ENCODE measurements around the gene MINDY4. TPM values are rescaled to one million over a fixed set of nuclear protein-coding genes. Genes with fewer than 3 reads are reported as not detected.

Gene MINDY4
- polyA plus RNA-seq, 3 donors = 0.15 to 0.17 TPM; not detected in 1

DNA sequence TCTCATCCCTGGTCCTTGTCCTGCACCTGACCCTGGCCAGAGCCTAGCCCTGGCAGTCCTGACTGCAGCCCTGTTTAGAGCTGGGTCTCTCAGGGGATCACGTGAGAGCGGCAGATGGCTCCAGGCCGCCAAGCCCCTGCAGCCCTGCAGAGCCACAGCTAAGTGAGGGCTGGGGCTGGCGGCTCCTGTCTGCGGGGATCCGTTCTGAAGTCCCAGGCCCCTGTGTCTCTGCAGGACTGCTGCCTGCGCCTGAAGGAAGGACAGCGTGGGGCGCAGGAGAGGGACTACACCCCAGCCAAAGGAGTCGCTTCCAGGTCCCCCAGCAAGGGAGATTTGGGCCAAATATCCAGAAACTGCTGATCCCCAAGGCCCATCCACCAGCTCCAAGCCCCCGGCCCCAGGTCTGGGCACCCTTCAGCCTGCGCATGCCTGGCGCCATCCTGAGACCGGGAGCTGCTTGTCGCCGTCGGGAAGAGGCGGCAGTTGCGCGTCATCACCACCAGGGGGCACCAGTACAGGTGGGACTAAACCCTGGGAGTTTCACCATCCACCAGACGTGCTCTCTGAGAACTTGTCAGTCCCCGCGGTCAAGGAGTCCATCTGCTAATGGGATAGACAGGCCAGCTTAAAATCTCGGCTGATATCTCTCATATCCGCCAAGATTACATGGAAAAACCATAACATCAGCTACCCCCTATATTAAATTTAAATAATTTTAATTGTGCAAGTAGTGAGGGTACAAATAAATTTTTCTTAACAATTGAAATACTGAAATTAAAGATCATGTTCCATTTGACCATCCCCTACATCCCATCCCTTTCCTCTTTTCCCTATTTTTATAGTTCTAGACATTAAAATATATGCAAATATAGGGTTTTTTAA, 167.5 kb downstream of the MINDY4 start:
- Histone ChIP-seq H2AFZ (ENCODE audit: insufficient read depth, low read depth, low read length, poor library complexity, severe bottlenecking) (no peak overlapping the region), H3K4me1 (ENCODE audit: control insufficient read depth in 1 of 2, insufficient read depth in 2 of 2, low read length in 2 of 2) (no peaks in the 10 kb centered on the region), H3K27me3 (ENCODE audit: control insufficient read depth in 2 of 2, insufficient read depth in 2 of 2, low read length in 2 of 2) (peaks cover 3 to 20% of the 10 kb centered on the region in 2 donors), H3K79me2 (ENCODE audit: insufficient read depth, low read length) (no peaks in the 10 kb centered on the region), H3K36me3 (replicated peaks in 1 of 2; ENCODE audit: control insufficient read depth in 1 of 2, insufficient read depth in 2 of 2, low read length in 2 of 2) (no peaks in the 10 kb centered on the region), H3K4me2 (replicated peaks; ENCODE audit: extremely low read depth, low read length, poor library complexity, severe bottlenecking) (no peak overlapping the region), H3K4me3 (replicated peaks in 1 of 3; ENCODE audit: low read depth in 2 of 3, low read length in 3 of 3) (no peak overlapping the region), H3K27ac (ENCODE audit: low read depth in 1 of 2, low read length in 2 of 2) (no peak overlapping the region), H3K9me3 (replicated peaks in 1 of 2; ENCODE audit: control insufficient read depth in 1 of 2, insufficient read depth in 1 of 2, low read length in 2 of 2) (no peaks in the 10 kb centered on the region), H4K20me1 (ENCODE audit: insufficient read depth, low read length) (no peaks in the 10 kb centered on the region), H3K9ac (ENCODE audit: insufficient read depth, low read length, poor library complexity, severe bottlenecking) (no peak overlapping the region)
- H3K27me3 Mint-ChIP-seq (ENCODE audit: low read depth in 3 of 3) = peaks cover 6 to 35% (median 10%) of the 10 kb centered on the region in 3 donors
- no peak overlapping the region for H3K4me3 Mint-ChIP-seq
- no peaks in the 10 kb centered on the region for H3K36me3 Mint-ChIP-seq
- TF ChIP-seq, protein P1, sequence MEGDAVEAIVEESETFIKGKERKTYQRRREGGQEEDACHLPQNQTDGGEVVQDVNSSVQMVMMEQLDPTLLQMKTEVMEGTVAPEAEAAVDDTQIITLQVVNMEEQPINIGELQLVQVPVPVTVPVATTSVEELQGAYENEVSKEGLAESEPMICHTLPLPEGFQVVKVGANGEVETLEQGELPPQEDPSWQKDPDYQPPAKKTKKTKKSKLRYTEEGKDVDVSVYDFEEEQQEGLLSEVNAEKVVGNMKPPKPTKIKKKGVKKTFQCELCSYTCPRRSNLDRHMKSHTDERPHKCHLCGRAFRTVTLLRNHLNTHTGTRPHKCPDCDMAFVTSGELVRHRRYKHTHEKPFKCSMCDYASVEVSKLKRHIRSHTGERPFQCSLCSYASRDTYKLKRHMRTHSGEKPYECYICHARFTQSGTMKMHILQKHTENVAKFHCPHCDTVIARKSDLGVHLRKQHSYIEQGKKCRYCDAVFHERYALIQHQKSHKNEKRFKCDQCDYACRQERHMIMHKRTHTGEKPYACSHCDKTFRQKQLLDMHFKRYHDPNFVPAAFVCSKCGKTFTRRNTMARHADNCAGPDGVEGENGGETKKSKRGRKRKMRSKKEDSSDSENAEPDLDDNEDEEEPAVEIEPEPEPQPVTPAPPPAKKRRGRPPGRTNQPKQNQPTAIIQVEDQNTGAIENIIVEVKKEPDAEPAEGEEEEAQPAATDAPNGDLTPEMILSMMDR (IDR thresholded peaks at IDR 0.05) = peak; percentile 95
- DNase-seq = peak; percentile 19 to 54 (median 29)
- H3K27ac Mint-ChIP-seq = no peak overlapping the region
- intact Hi-C loops (cut with micrococcal nuclease) = no loop called here
- peaks cover 0 to 2% (median 0%) of the 10 kb centered on the region in 7 donors for H3K9me3 Mint-ChIP-seq
- no peaks in the 10 kb centered on the region for H3K4me1 Mint-ChIP-seq
- 21% methylated on average over 17 of the region's 25 CpGs for WGBS (ENCODE audit: insufficient coverage)

DNA sequence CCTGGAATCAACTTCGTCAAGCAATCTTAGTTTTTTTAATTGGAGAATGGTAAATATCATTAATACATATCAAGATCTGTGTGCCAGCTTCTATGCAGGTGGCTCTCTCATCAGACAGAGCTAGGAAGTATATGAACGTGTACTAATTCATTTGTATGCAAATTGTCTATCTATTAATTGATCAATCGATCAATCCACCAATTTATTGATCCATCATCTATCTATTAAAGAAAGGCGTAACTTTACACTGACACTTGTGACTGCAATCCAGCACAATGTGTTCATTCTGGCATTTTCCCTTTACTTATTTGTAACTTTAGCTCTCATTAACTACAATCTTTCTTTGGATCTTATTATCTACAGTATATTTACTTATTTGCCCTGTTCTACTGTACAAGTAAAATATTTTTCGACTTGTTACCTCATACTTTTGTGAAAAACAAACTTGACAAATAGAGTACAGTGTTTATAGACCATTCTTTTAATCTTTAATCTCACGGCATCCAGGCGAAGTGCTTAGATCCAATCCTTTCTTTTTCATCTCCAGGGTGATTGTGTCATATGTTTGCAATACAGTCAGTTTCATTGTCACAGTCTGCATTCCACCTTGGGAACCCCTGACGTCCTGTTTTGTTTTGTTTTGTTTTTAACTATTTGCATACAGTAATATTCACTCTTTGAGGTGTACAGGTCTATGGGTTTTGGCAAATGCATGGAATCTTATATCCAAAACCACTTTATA, 170.5 kb downstream of the MINDY4 start:
- H3K36me3 ChIP-seq (replicated peaks in 1 of 2; ENCODE audit: control insufficient read depth in 1 of 2, insufficient read depth in 2 of 2, low read length in 2 of 2) = no peaks in the 10 kb centered on the region
- H3K36me3 Mint-ChIP-seq = no peaks in the 10 kb centered on the region
- no peak overlapping the region for H3K4me3 ChIP-seq (replicated peaks in 1 of 3; ENCODE audit: low read depth in 2 of 3, low read length in 3 of 3)
- 80% methylated on average over 2 of the region's 8 CpGs for WGBS (ENCODE audit: insufficient coverage)
- no peaks in the 10 kb centered on the region for H4K20me1 ChIP-seq (ENCODE audit: insufficient read depth, low read length)
- no peak for DNase-seq
- H3K4me1 ChIP-seq (ENCODE audit: control insufficient read depth in 1 of 2, insufficient read depth in 2 of 2, low read length in 2 of 2) = no peaks in the 10 kb centered on the region
- H3K4me3 Mint-ChIP-seq = no peak overlapping the region
- peaks cover 6 to 36% (median 10%) of the 10 kb centered on the region in 3 donors for H3K27me3 Mint-ChIP-seq (ENCODE audit: low read depth in 3 of 3)
- intact Hi-C loops (cut with micrococcal nuclease) = no loop called here
- H3K9ac ChIP-seq (ENCODE audit: insufficient read depth, low read length, poor library complexity, severe bottlenecking) = no peak overlapping the region
- peaks cover 0 to 11% (median 5%) of the 10 kb centered on the region in 7 donors for H3K9me3 Mint-ChIP-seq
- TF ChIP-seq, protein P1 (IDR thresholded peaks at IDR 0.05) = no peak
- no peak overlapping the region for H3K27ac Mint-ChIP-seq
- no peak overlapping the region for H3K4me2 ChIP-seq (replicated peaks; ENCODE audit: extremely low read depth, low read length, poor library complexity, severe bottlenecking)
- H3K9me3 ChIP-seq (replicated peaks in 1 of 2; ENCODE audit: control insufficient read depth in 1 of 2, insufficient read depth in 1 of 2, low read length in 2 of 2) = peaks cover 0 to 6% of the 10 kb centered on the region in 2 donors
- H3K79me2 ChIP-seq (ENCODE audit: insufficient read depth, low read length) = no peaks in the 10 kb centered on the region
- H3K27me3 ChIP-seq (ENCODE audit: control insufficient read depth in 2 of 2, insufficient read depth in 2 of 2, low read length in 2 of 2) = peaks cover 5 to 20% of the 10 kb centered on the region in 2 donors
- no peaks in the 10 kb centered on the region for H3K4me1 Mint-ChIP-seq
- no peak overlapping the region for H2AFZ ChIP-seq (ENCODE audit: insufficient read depth, low read depth, low read length, poor library complexity, severe bottlenecking)
- H3K27ac ChIP-seq (ENCODE audit: low read depth in 1 of 2, low read length in 2 of 2) = no peak overlapping the region
